Hepatocyte (in vitro differentiated cells): ENCODE data around the gene METTL21C. TPM values are rescaled to one million over a fixed set of nuclear protein-coding genes. Genes with fewer than 3 reads are reported as not detected.

ENCODE experiments used
- DNase-seq: peaks from one replicate; pipeline ENCODE4 v3.0.0-alpha.2; 2016; ENCODE audit warnings: low spot score
- H2AFZ ChIP-seq: fragments of 200-600 bp; sonication (generic); 2 replicates; pipeline ENCODE4 v1.6.0; 2016; ENCODE audit warnings: antibody characterized with exemption, mild to moderate bottlenecking
- H3K27ac ChIP-seq: fragments of 200-600 bp; sonication (generic); 2 replicates; pipeline ENCODE4 v1.5.1; 2016; ENCODE audit warnings: mild to moderate bottlenecking
- H3K27me3 ChIP-seq: fragments of 200-600 bp; sonication (generic); 2 replicates; pipeline ENCODE4 v1.6.1; 2016
- H3K36me3 ChIP-seq: fragments of 200-600 bp; sonication (generic); replicated peaks from 2 replicates; pipeline ENCODE4 v1.5.1; 2016; ENCODE audit warnings: low read depth; ENCODE audit not compliant: insufficient read depth
- H3K4me1 ChIP-seq: fragments of 200-600 bp; sonication (generic); 2 replicates; pipeline ENCODE4 v1.5.1; 2016; ENCODE audit warnings: mild to moderate bottlenecking, moderate library complexity; ENCODE audit not compliant: insufficient read depth
- H3K4me2 ChIP-seq: fragments of 200-600 bp; sonication (generic); 2 replicates; pipeline ENCODE4 v1.6.0; 2016
- H3K4me3 ChIP-seq: fragments of 200-600 bp; sonication (generic); 2 replicates; pipeline ENCODE4 v1.5.1; 2016; ENCODE audit warnings: mild to moderate bottlenecking
- H3K79me2 ChIP-seq: fragments of 200-600 bp; sonication (generic); 2 replicates; pipeline ENCODE4 v1.6.0; 2017; ENCODE audit warnings: mild to moderate bottlenecking
- H3K9me2 ChIP-seq: fragments of 200-600 bp; sonication (generic); replicated peaks from 2 replicates; pipeline ENCODE4 v1.6.0; 2017; ENCODE audit warnings: mild to moderate bottlenecking; ENCODE audit not compliant: insufficient read depth
- H3K9me3 ChIP-seq: fragments of 200-600 bp; sonication (generic); 2 replicates; pipeline ENCODE4 v1.5.1; 2016; ENCODE audit warnings: low read depth, mild to moderate bottlenecking
- H4K20me1 ChIP-seq: fragments of 200-600 bp; sonication (generic); 2 replicates; pipeline ENCODE4 v1.6.0; 2016; ENCODE audit warnings: mild to moderate bottlenecking; ENCODE audit not compliant: insufficient read depth, poor library complexity, severe bottlenecking
- EZH2 ChIP-seq: fragments of 200-600 bp; sonication (generic); IDR thresholded peaks from 2 replicates; pipeline ENCODE4 v1.6.1; 2016; ENCODE audit warnings: antibody characterized with exemption, mild to moderate bottlenecking, borderline replicate concordance
- EZH2phosphoT487 ChIP-seq: fragments of 200-600 bp; sonication (generic); IDR thresholded peaks from one replicate; pipeline ENCODE4 v1.6.1; 2018; ENCODE audit warnings: antibody characterized with exemption, mild to moderate bottlenecking, low read depth, moderate library complexity; ENCODE audit not compliant: unreplicated experiment, severe bottlenecking
- WGBS: methylation state at CpG from one replicate; pipeline ENCODE4 v1.1.6; 2016; ENCODE audit warnings: low lambda C conversion rate; ENCODE audit errors: missing lambda C conversion rate; 5-methylcytosine and 5-hydroxymethylcytosine counted together
- polyA plus RNA-seq: library from polyadenylated mRNA; unstranded; fragments of >200 nt; fragmentation: Nextera tagmentation; extraction: Ambion mirVana; gene quantifications from 2 replicates; pipeline ENCODE4 v1.2.1, GENCODE V29; 2016
- total RNA-seq: library from RNA; depleted of rRNA; stranded (reverse); fragments of >200 nt; gene quantifications from 2 replicates; pipeline ENCODE4 v1.2.3, GENCODE V29; 2014
- TF ChIP-seq, protein P1 (sequence below): fragments of 200-600 bp; sonication (generic); IDR thresholded peaks from 2 replicates; pipeline ENCODE4 v1.5.1; 2016; ENCODE audit warnings: antibody characterized with exemption, mild to moderate bottlenecking; ENCODE audit not compliant: poor library complexity

The METTL21C gene
- total and polyA plus RNA-seq, 2 experiments from 2014 or later, result not detected

DNA sequence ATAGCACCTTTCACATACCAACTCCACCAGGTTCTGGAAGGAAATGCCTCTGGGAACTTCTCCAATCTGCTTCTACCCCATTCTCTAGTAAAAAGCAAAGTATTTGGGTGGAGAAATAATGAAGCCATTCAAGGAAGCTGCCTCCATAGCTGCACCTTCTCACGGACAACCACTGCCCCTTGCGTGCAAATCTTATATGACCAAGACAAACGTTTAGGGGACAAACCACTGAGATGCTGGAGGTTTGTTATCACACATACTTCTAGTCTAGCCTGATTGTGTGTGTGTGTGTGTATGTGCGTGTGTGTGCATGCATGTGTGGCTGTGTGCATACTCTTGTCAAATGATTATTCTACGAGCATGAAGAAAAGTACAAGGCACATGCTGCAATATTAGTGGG is 6.5 kb upstream of the METTL21C start:
- Histone ChIP-seq H3K4me3 (no peak overlapping the region), H3K9me3 (no peaks in the 10 kb centered on the region), H3K4me2 (no peak overlapping the region), H3K27me3 (no peaks in the 10 kb centered on the region), H2AFZ (no peak overlapping the region), H3K27ac (no peak overlapping the region), H3K36me3 (no peaks in the 10 kb centered on the region), H3K9me2 (no peaks in the 10 kb centered on the region), H3K79me2 (no peaks in the 10 kb centered on the region), H4K20me1 (no peaks in the 10 kb centered on the region), H3K4me1 (peaks cover 7% of the 10 kb centered on the region)
- WGBS, result 88% methylated on average over 5 of the region's 5 CpGs
- TF ChIP-seq EZH2 (no peak), EZH2phosphoT487 (no peak)
- TF ChIP-seq, protein P1, sequence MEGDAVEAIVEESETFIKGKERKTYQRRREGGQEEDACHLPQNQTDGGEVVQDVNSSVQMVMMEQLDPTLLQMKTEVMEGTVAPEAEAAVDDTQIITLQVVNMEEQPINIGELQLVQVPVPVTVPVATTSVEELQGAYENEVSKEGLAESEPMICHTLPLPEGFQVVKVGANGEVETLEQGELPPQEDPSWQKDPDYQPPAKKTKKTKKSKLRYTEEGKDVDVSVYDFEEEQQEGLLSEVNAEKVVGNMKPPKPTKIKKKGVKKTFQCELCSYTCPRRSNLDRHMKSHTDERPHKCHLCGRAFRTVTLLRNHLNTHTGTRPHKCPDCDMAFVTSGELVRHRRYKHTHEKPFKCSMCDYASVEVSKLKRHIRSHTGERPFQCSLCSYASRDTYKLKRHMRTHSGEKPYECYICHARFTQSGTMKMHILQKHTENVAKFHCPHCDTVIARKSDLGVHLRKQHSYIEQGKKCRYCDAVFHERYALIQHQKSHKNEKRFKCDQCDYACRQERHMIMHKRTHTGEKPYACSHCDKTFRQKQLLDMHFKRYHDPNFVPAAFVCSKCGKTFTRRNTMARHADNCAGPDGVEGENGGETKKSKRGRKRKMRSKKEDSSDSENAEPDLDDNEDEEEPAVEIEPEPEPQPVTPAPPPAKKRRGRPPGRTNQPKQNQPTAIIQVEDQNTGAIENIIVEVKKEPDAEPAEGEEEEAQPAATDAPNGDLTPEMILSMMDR, result no peak
- no peak for DNase-seq

DNA sequence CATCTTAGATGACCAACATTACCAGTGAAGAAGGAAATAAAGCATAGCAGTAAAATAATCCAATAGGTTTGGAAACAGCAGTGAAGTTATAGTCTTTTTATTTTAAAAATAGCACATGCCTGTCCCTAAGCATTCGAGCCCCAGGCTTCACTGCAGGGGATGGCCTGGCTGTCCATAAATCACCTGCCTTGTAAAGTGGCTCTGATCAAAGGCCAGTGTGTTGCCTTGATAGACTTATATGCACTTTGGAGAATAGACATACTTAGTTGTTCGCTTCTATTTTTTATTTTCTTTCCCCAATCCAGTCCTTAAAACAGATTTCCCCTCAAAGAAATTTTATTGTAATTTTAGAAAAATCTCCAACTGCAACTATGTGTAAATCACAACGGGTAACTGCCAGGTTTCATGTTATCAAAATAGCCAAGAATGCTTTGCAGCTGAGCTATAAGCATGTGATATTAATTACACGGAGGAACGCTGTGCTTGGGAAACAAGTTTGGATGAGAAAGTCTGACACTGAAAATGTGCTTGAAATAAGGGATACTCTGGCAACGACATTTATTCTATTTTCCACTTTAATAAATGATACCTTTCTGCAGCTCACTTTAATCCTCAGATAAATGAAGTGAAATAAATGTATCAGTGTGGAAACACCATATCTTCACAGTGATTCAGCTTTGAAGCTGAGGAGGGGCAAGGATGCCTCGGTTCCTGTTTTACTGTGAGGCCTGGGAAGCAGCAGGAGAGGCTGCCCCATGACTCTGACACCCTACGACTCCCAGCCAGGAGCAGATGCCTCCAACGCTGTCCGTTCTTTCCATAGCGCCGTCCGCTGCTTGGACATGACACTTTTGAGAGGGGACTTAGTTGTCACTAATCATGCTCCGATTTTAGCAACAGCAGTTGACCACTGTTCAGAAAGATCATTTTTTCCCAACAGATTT is 5.5 kb upstream of the METTL21C start:
- no peaks in the 10 kb centered on the region for H3K36me3 ChIP-seq
- no peak overlapping the region for H3K4me3 ChIP-seq
- H3K9me2 ChIP-seq, result no peaks in the 10 kb centered on the region
- H3K4me1 ChIP-seq, result peaks cover 7% of the 10 kb centered on the region
- TF ChIP-seq, protein P1, result no peak
- TF ChIP-seq EZH2 (no peak), EZH2phosphoT487 (no peak)
- WGBS, result 66% methylated on average over 14 of the region's 14 CpGs
- H3K79me2 ChIP-seq, result no peaks in the 10 kb centered on the region
- no peaks in the 10 kb centered on the region for H3K27me3 ChIP-seq
- no peak overlapping the region for H3K4me2 ChIP-seq
- H3K27ac ChIP-seq, result no peak overlapping the region
- H4K20me1 ChIP-seq, result no peaks in the 10 kb centered on the region
- no peak overlapping the region for H2AFZ ChIP-seq
- DNase-seq, result no peak
- no peaks in the 10 kb centered on the region for H3K9me3 ChIP-seq

DNA sequence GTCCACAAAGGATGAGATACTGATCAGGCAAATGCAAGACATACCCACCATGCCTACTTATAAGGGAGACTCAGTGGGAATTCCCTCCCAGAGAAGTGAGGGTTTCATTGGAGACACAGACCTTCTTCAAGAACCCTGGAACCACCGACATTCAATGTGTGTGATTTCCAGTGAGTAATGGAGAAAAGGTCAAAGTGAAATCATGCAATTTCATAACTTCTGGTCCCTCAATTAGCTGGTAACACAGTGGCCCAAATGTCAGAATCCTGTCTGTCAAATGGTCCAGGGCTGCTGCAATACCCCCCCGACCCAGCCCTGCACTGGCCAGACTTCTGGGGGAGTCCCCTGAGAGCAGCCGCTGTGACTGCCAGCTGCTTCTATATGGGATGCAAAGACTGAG is 4.7 kb upstream of the METTL21C start:
- WGBS, result 93% methylated on average over 3 of the region's 3 CpGs
- no peak for TF ChIP-seq EZH2phosphoT487
- TF ChIP-seq, protein P1, result no peak
- no peak for TF ChIP-seq EZH2
- H3K27ac ChIP-seq, result no peak overlapping the region
- no peaks in the 10 kb centered on the region for H3K9me2 ChIP-seq
- no peaks in the 10 kb centered on the region for H3K27me3 ChIP-seq
- H2AFZ ChIP-seq, result no peak overlapping the region
- H4K20me1 ChIP-seq, result no peaks in the 10 kb centered on the region
- no peaks in the 10 kb centered on the region for H3K9me3 ChIP-seq
- no peak overlapping the region for H3K4me2 ChIP-seq
- no peak for DNase-seq
- H3K79me2 ChIP-seq, result no peaks in the 10 kb centered on the region
- H3K4me1 ChIP-seq, result peaks cover 7% of the 10 kb centered on the region
- H3K4me3 ChIP-seq, result no peak overlapping the region
- H3K36me3 ChIP-seq, result no peaks in the 10 kb centered on the region
